Stimulated activated CD4-positive, alpha-beta T cell treated with anti-CD3 and anti-CD28 coated beads, TNF-alpha, amount 100 ng/mL, for 4 hours (primary cell): ENCODE data around the gene RANBP3.
"Not testable (repeated sequence)": the region's sequence is repeated elsewhere in the genome, so short reads cannot be mapped to it uniquely, and the experiment has no call there.

Source experiments
- DNase-seq, 3 experiments: peaks; one replicate each; pipeline ENCODE4 v3.0.0-alpha.2; 2020; ENCODE audit warnings: low read depth in 3 of 3

Gene RANBP3

DNA sequence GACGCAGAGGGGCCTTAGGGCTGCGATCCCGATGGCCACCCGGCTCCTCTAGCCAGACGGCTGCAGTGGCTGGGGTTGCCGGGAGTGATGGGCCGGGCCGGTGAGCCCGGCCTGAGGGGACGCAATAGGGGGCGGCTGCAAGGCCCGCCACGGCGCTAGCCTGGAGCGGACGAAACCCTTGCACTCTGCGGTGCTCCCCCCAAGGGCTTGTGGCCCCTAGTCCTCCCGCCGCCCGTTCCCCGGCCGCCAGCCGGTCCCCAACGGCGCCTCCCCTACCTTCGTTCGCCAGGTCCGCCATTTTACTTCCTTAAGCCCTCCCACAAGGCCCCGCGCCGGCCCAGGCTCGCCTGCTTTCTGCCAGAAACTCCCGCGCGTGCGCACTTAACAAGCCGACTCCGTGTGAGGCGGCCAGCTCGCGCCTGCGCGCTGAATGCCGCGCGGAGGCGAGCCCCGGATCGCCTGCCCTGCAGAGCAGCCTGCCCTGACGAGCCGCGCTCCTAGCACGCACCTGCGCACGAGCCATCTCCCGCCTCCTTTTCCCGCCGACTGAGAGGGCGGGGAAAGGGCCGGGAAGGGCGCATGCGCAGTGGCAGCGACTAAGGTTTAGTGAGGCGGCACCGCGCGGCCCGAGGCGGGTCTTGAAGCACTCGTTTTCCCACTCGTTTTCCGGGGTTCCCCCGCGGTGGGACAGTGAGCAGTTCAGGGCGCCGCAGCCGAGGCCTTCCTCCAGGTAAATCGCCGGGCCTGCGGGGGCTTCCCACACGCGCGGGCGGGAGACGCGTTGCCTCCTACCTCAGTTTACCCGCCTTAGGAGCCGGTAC lies at the start of gene RANBP3:
TSS of gene RANBP3 (minus strand) at position 356 of the 821 bp plus-strand sequence. CDS start at position 298, 58 bp downstream.
- peak; percentile 95 to 98 (median 97) for DNase-seq

- no peak for DNase-seq
Observed at GRCh38 chr19:6026390-6027227, 48.7 kb upstream of the RANBP3 start.

- DNase-seq = not testable (repeated sequence)
Observed at GRCh38 chr19:6024756-6025155, 46.8 kb upstream of the RANBP3 start.

- DNase-seq = no peak
Observed at GRCh38 chr19:6023936-6024335, 46.0 kb upstream of the RANBP3 start.

GRCh38 chr19:6023085-6023682 lies 45.2 kb upstream of the RANBP3 start:
- DNase-seq = no peak

DNA sequence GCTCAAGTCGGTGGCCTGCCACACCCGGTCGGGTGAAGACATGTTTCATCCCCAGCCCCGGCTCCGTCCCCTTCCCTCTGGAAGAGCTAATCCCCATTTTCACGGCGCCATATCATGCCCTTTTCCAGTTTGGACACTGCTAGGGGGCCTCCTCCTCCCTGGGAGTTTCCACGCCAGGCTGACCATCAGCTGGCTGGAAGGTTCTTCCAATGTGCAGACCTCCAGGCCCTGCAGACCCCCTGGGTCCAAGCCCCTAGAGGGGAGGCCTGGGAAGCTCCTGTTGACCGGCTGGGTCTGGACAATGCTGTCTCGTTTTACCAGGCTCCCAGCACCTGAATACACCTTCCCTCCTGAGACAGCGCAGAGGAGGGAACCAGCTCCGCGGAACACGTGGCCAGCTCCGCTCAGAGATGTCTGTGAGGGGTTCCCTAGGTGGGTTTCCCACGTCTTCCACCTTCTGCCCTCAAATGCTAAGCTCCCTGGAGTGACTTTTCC lies 44.7 kb upstream of the RANBP3 start:
- DNase-seq = no peak

DNA sequence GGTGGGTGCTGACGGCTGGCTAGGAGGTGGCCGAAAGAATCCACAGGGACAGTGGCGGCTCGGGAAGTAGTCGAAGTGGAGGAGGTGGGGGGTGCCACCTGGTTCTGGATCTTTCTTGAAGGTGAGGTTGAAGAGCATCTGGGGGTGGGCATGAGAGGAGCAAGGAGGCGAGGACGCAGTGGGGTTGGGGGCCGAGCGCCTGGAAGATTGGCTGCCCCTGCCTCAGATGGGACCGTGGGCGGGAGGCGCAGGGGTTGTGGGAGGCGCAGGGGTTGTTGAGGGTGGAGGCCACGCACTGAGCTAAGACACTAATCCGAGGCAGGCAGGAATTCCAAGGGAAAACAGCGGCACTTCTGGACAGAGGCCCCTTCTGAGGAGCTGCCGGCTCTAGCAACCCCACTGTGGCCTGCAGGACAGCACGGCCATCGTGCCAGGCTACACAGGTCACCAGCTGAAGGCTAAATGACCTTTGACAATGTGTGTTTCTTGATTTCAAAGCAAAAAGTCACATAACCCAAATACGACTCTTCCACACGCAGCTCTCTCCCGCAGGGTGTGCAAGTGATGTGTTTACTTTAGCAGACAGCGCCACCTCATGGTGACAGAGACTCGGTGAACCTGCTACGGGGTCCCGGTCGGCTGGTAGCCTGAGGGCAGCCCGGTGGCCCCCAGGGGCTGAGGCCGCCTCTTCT lies 44.1 kb upstream of the RANBP3 start:
- peak; percentile 51 to 69 (median 52) for DNase-seq

DNA sequence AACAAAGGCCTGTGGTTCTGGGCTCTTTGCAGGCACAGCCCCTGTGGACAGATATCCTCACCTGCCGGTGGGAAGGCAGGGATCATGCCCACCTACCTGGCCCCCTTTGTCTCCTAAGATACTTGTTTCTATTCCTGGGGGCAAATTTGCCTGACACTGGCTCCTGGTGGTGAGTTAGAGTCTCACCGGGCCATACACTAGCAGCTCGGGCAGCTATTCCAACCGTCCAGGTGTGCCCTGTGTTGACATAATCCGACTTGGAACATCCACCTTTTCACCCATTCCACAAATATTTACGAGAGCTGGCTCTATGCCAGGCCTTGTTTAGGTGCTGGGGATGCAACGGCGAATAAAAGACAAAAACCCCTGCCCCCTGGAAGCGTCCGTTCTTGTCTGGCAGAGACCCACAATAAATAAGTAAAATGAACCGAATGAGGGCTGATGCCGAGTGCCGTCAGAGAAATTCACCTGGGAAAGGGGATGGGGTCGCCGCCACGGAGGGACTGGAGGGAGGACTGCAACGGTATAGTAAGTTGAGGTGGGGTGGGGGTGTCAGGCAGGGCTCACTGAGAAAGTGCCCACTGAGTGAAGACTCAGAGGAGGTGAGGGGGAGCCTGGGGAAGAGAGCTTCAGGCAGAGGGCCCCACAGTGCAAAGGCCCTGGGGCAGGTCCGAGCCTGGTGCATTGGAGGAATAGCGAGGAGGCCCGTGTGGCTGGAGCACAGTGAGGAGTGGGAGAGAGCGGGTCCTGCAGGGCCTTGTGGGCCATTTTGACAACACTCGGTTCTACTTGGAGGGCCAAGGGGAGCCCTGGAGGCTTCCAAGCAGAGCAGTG lies 43.2 kb upstream of the RANBP3 start:
- no peak for DNase-seq

DNA sequence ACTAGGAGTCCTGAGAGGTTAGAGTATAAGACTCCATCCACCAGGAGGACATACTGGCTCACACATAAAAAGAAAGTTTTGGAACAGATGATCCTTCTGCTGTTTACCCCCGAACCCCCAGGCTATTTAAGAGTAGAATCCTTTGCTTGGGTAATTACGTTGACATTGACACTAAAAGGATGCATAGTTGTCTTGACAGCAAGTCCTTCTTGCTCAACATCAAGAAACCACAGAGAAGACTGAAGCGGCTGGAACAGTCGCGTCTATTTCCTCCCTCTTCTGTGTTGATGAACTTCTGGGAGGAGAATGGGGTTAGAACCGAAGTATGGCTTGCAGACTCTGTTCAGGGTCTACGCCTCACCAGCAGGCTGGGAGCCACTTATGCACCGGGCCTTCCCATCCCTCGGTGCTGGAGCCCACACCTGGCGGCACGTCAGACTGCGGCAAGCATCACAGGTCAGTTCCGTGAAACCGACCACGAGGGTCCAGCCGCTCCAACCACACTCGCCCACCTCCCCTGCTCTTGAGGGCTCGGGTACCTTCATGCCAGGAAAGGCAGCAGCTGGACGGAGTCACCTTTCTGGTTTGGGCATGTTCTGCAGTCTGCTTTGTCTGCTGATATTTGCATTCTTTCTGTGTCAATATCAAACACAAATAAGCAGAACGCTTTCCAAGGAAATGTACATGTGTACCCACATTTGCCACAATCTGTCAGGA lies 42.4 kb upstream of the RANBP3 start:
- no peak for DNase-seq

DNA sequence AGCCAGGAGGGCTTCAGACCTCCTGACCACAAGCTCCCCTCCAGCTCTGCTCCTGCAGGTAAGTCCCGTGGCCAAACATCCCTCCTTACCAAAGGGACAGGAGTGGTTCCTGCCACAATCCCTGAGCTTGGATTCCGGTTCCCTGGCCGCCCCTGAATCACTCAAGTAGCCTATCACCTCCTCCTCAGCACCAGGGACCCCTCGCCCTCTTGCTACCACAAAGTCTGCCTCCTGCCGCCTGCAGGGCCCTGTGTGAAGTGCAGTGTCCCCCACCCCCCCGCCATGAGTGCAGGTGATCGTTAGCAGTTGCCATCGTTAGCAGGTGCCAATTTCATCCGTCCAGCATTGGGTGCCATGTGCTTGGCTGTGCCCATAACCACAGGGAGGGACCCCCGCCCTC lies 40.8 kb upstream of the RANBP3 start:
- no peak for DNase-seq

DNA sequence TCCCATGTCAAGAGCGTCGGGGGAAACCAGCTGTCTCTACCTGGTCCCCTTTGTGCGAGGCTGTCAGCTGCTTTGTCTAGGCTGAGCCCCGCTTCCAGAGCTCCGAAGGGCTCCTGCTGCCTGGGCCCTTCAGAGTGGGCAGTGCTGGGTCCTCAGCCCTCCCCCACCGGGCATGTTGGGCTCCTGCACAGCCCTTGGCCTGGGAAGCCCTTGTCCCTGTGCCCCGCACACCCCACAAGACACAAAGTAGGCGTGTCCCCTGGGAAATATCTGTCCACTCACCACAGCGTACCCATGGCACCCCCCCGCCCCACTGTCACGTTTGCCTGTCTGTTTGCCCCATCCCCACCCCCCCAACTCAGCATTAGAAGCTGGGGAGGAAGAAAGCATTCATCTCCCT lies 39.6 kb upstream of the RANBP3 start:
- no peak for DNase-seq

GRCh38 chr19:6015841-6016545 lies 38.1 kb upstream of the RANBP3 start:
- no peak for DNase-seq

- DNase-seq = no peak
Observed at GRCh38 chr19:6014551-6015135, 36.7 kb upstream of the RANBP3 start.

- no peak for DNase-seq
Observed at GRCh38 chr19:6012426-6013170, 34.7 kb upstream of the RANBP3 start.

DNA sequence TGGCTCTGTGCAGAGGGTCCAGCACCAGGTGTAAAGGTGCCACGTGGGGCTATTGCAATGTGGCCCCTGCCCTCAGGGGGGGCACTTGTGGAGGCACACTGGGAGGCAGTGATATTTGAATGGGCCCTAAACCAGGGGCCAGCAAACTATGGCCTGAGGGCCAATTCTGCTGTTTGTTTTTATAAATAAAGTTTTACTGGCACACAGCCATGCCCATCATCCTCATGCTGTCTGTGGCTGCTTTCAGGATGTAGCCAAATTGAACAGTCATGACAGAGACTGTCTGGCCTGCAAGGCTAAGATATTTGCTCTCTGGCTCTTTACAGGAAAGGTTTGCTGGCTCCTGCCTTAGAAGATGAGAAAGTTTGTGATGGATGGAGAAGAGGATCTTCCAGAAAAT lies 33.9 kb upstream of the RANBP3 start:
- DNase-seq = no peak

- DNase-seq = no peak
Observed at GRCh38 chr19:6011206-6011605, 33.3 kb upstream of the RANBP3 start.

GRCh38 chr19:6010107-6010506 lies 32.2 kb upstream of the RANBP3 start:
- no peak for DNase-seq

DNA sequence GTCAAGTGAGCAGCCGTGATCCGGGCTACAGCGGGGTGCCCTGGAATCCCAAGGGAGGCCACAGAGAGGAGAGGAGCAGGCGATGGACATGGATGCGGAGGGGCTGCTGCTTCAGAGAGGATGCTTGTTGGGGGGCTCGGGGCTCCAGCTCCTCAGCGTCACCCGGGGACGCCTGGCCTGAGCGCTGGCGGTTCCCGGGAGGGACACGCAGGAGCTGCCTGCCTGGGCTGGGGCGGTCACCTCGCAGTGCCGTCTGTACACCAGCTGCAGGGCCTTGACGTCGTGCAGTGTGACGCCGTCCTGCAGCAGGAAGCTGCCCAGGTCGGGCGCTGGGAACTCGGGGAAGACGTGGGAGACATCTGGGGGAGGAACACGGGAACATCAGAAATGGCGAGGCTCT lies 29.9 kb upstream of the RANBP3 start:
- DNase-seq = no peak
